SK-N-SH (cell line): ENCODE data around the gene ARHGEF3. TPM values are rescaled to one million over a fixed set of nuclear protein-coding genes. Genes with fewer than 3 reads are reported as not detected.

Source experiments
- CTCF ChIA-PET: fragments of 300-600, 350-600 bp; formaldehyde crosslinking; extraction: SDS; loops from one replicate; lab custom pipeline; 2021; lab: Yijun Ruan, JAX
- POLR2A ChIA-PET: fragments of 350-600 bp; sonication (Branson Sonifier 250); formaldehyde crosslinking; extraction: SDS; loops from one replicate; lab custom pipeline; 2020; ENCODE audit warnings: antibody characterized with exemption, inconsistent platforms; lab: Yijun Ruan, JAX
- DNase-seq: peaks from one replicate; pipeline ENCODE4 v3.0.0; 2012
- H2AFZ ChIP-seq: fragments of 200-600 bp; sonication (generic); 2 replicates; pipeline ENCODE4 v1.8.1; 2016; ENCODE audit warnings: antibody characterized with exemption, mild to moderate bottlenecking, low read depth
- H3F3A ChIP-seq: fragments of 200-600 bp; sonication (generic); replicated peaks from 2 replicates; pipeline ENCODE3; 2016; ENCODE audit warnings: antibody characterized with exemption, mild to moderate bottlenecking; ENCODE audit not compliant: insufficient read depth
- H3K27ac ChIP-seq, 2 experiments: fragments of 200-500 bp in 1 of 2; fragments of 200-600 bp in 1 of 2; sonication (Bioruptor generic) in 1 of 2; sonication (generic), shearing (Covaris generic) in 1 of 2; 2 replicates each; pipeline versions ENCODE4 v1.5.1 to v1.6.1; 2014 to 2016; ENCODE audit warnings: low read depth in 2 of 2, inconsistent platforms in 1 of 2, low read length in 1 of 2, mild to moderate bottlenecking in 1 of 2, mixed read lengths in 1 of 2
- H3K27me3 ChIP-seq: fragments of 200-600 bp; sonication (generic), shearing (Covaris generic); 2 replicates; pipeline ENCODE4 v1.6.1; 2016; ENCODE audit warnings: mixed run types; ENCODE audit not compliant: insufficient read depth
- H3K36me3 ChIP-seq, 2 experiments: fragments of 200-500 bp in 1 of 2; fragments of 200-600 bp in 1 of 2; sonication (Bioruptor generic) in 1 of 2; sonication (generic) in 1 of 2; replicated peaks in 1 of 2; 2 replicates each; pipeline versions ENCODE3 to v1.5.1; 2014 to 2016; ENCODE audit warnings: low read length in 1 of 2, mild to moderate bottlenecking in 1 of 2; ENCODE audit not compliant: insufficient read depth in 2 of 2, control insufficient read depth in 1 of 2
- H3K4me1 ChIP-seq, 2 experiments: fragments of 200-500 bp in 1 of 2; fragments of 200-600 bp in 1 of 2; sonication (Bioruptor generic) in 1 of 2; sonication (generic), shearing (Covaris generic) in 1 of 2; 2 replicates each; pipeline versions ENCODE4 v1.5.1 to v1.6.1; 2014 to 2016; ENCODE audit warnings: low read depth in 1 of 2, low read length in 1 of 2, mixed run types in 1 of 2; ENCODE audit not compliant: insufficient read depth in 2 of 2, control insufficient read depth in 1 of 2
- H3K4me2 ChIP-seq: fragments of 200-600 bp; sonication (generic), shearing (Covaris generic); 2 replicates; pipeline ENCODE4 v1.6.1; 2017; ENCODE audit warnings: mixed run types
- H3K4me3 ChIP-seq, 2 experiments: fragments of 200-500 bp in 1 of 2; fragments of 200-600 bp in 1 of 2; sonication (Bioruptor generic) in 1 of 2; sonication (generic), shearing (Covaris generic) in 1 of 2; 2 replicates each; pipeline versions ENCODE4 v1.5.1 to v1.8.1; 2014 to 2016; ENCODE audit warnings: low read depth in 2 of 2, inconsistent platforms in 1 of 2, low read length in 1 of 2, mild to moderate bottlenecking in 1 of 2, mixed read lengths in 1 of 2, moderate library complexity in 1 of 2
- H3K79me2 ChIP-seq: fragments of 200-600 bp; sonication (generic); 2 replicates; pipeline ENCODE4 v1.8.1; 2017; ENCODE audit warnings: mild to moderate bottlenecking; ENCODE audit not compliant: insufficient read depth
- H3K9ac ChIP-seq: fragments of 200-600 bp; sonication (generic); 2 replicates; pipeline ENCODE4 v1.6.1; 2017; ENCODE audit warnings: mixed run types
- H3K9me2 ChIP-seq: fragments of 200-600 bp; sonication (generic); 2 replicates; pipeline ENCODE4 v1.6.1; 2017; ENCODE audit warnings: mixed run types
- H3K9me3 ChIP-seq: fragments of 200-600 bp; sonication (generic); 2 replicates; pipeline ENCODE4 v1.6.1; 2017; ENCODE audit warnings: mixed run types, mild to moderate bottlenecking, moderate library complexity
- H4K20me1 ChIP-seq: fragments of 200-600 bp; sonication (generic); 2 replicates; pipeline ENCODE4 v1.6.1; 2017; ENCODE audit warnings: mild to moderate bottlenecking, mixed run types; ENCODE audit not compliant: insufficient read depth
- CHD2 ChIP-seq: fragments of 150-350 bp; IDR thresholded peaks from 2 replicates; pipeline ENCODE4 v1.6.1; 2018; ENCODE audit warnings: low read length; ENCODE audit not compliant: partially characterized antibody
- CTCF ChIP-seq: fragments of 200-600 bp; sonication (generic); IDR thresholded peaks from 2 replicates; pipeline ENCODE4 v1.6.1; 2017; ENCODE audit warnings: antibody characterized with exemption, mild to moderate bottlenecking, moderate library complexity
- EZH2phosphoT487 ChIP-seq: fragments of 200-600 bp; sonication (generic); IDR thresholded peaks from 2 replicates; pipeline ENCODE4 v1.6.1; 2017; ENCODE audit warnings: low read depth, mixed run types, mild to moderate bottlenecking, antibody characterized with exemption, moderate library complexity, borderline replicate concordance
- GABPA ChIP-seq: IDR thresholded peaks from 2 replicates; pipeline ENCODE4 v1.4.0; 2012; ENCODE audit warnings: low read depth, mild to moderate bottlenecking
- MAX ChIP-seq: IDR thresholded peaks from 2 replicates; pipeline ENCODE4 v1.4.0; 2012; ENCODE audit warnings: low read depth
- MXI1 ChIP-seq: IDR thresholded peaks from 2 replicates; pipeline ENCODE4 v1.6.1; 2012; ENCODE audit warnings: mild to moderate bottlenecking, low read depth, low read length, improper control_type of control experiment
- PBX3 ChIP-seq: IDR thresholded peaks from 2 replicates; pipeline ENCODE4; 2012
- RAD21 ChIP-seq: IDR thresholded peaks from 2 replicates; pipeline ENCODE4 v1.6.1; 2012; ENCODE audit warnings: mild to moderate bottlenecking, low read length
- RCOR1 ChIP-seq: fragments of 150-350 bp; IDR thresholded peaks from 2 replicates; pipeline ENCODE4 v1.6.1; 2017; ENCODE audit warnings: antibody characterized with exemption, low read length
- RFX5 ChIP-seq: IDR thresholded peaks from 2 replicates; pipeline ENCODE4 v1.6.1; 2012; ENCODE audit warnings: mild to moderate bottlenecking, improper control_type of control experiment, low read length
- TAF1 ChIP-seq: IDR thresholded peaks from 2 replicates; pipeline ENCODE4 v1.6.1; 2012; ENCODE audit warnings: low read depth, mild to moderate bottlenecking, low read length, moderate library complexity, borderline replicate concordance
- TCF12 ChIP-seq: IDR thresholded peaks from 2 replicates; pipeline ENCODE4 v1.4.0; 2012
- TEAD4 ChIP-seq: IDR thresholded peaks from 2 replicates; pipeline ENCODE4 v1.4.0; 2012; ENCODE audit warnings: mild to moderate bottlenecking, borderline replicate concordance; ENCODE audit not compliant: insufficient read depth
- YY1 ChIP-seq: IDR thresholded peaks from 2 replicates; pipeline ENCODE4 v1.4.0; 2012; ENCODE audit warnings: low read depth, mild to moderate bottlenecking
- ZBTB33 ChIP-seq: IDR thresholded peaks from 2 replicates; pipeline ENCODE4 v1.4.0; 2012; ENCODE audit warnings: low read depth, borderline replicate concordance
- WGBS: methylation state at CpG from one replicate; pipeline ENCODE4 v1.1.6; 2017; ENCODE audit warnings: low lambda C conversion rate; 5-methylcytosine and 5-hydroxymethylcytosine counted together
- polyA plus RNA-seq, 3 experiments: library from polyadenylated mRNA; depleted of rRNA; stranded (reverse); fragments of >200 nt; gene quantifications; 2 replicates each; pipeline ENCODE4 v1.2.3, GENCODE V29; 2012

Gene ARHGEF3
- polyA plus RNA-seq, 1 of the 3 experiments (the other 2 are of a cell fraction): 5.9 TPM

GRCh38 chr3:56742887-56743286 is 58.9 kb downstream of the ARHGEF3 start:
- Histone ChIP-seq H3K9me2 (no peaks in the 10 kb centered on the region), H2AFZ (no peak overlapping the region), H3K27me3 (no peaks in the 10 kb centered on the region), H3F3A (peaks cover 3% of the 10 kb centered on the region), H3K4me2 (no peak overlapping the region), H3K36me3 (peaks cover 0 to 4% of the 10 kb centered on the region in 2 experiments), H4K20me1 (no peaks in the 10 kb centered on the region), H3K27ac (no peak overlapping the region), H3K4me3 (no peak overlapping the region), H3K9me3 (no peaks in the 10 kb centered on the region), H3K79me2 (no peaks in the 10 kb centered on the region), H3K4me1 (peaks cover 0 to 3% of the 10 kb centered on the region in 2 experiments; a peak in 1 of 4 replicates), H3K9ac (no peak overlapping the region)
- WGBS: 95% methylated on average over 3 of the region's 3 CpGs
- CTCF ChIA-PET: interaction anchor here (0.6 to 1.9 kb wide), 3 partner anchors 57 to 264 kb away, joined by 3 to 4 read pairs (median 3); no protein-coding TSS in a partner anchor
- POLR2A ChIA-PET: no interaction called here
- TF ChIP-seq YY1 (no peak), EZH2phosphoT487 (no peak), TAF1 (no peak), RAD21 (no peak), TCF12 (no peak), ZBTB33 (no peak), PBX3 (no peak), MAX (no peak), RFX5 (no peak), MXI1 (no peak), RCOR1 (no peak), CHD2 (no peak), GABPA (no peak), TEAD4 (no peak), CTCF (no peak)
- no peak for DNase-seq
